Calu3 (cell line): ENCODE results near the gene SSRP1. TPM values are rescaled to one million over a fixed set of nuclear protein-coding genes. Genes with fewer than 3 reads are reported as not detected.

Experiments
- BruUV-seq: library from RNA; stranded (reverse); fragments of 400-500 nt; replicated peaks from 2 replicates; lab custom pipeline; 2021; lab: Mats Ljungman, UMichigan
- CTCF ChIA-PET: fragments of 300-600 bp; sonication (Branson Sonifier 250); formaldehyde crosslinking; loops from one replicate; lab custom pipeline; 2022; ENCODE audit warnings: antibody characterized with exemption; lab: Charles Lee
- DNase-seq: peaks from one replicate; pipeline ENCODE4 v3.0.0; 2022
- H3K27ac Mint-ChIP-seq: one replicate; pipeline ENCODE4 v1.8.0; 2022; ENCODE audit warnings: mixed read lengths; ENCODE audit not compliant: unreplicated experiment
- H3K27me3 Mint-ChIP-seq: one replicate; pipeline ENCODE4 v1.8.0; 2022; ENCODE audit warnings: mixed read lengths; ENCODE audit not compliant: unreplicated experiment
- H3K36me3 Mint-ChIP-seq: one replicate; pipeline ENCODE4 v1.8.0; 2022; ENCODE audit warnings: mild to moderate bottlenecking, moderate library complexity, mixed read lengths; ENCODE audit not compliant: insufficient read depth, unreplicated experiment
- H3K4me1 Mint-ChIP-seq: one replicate; pipeline ENCODE4 v1.8.0; 2022; ENCODE audit warnings: mild to moderate bottlenecking, low read depth, mixed read lengths; ENCODE audit not compliant: unreplicated experiment
- H3K4me3 Mint-ChIP-seq: one replicate; pipeline ENCODE4 v1.8.0; 2022; ENCODE audit warnings: mild to moderate bottlenecking, low read depth, moderate library complexity, mixed read lengths; ENCODE audit not compliant: unreplicated experiment
- H3K9me3 Mint-ChIP-seq: one replicate; pipeline ENCODE4 v1.8.0; 2022; ENCODE audit warnings: low read depth, mixed read lengths; ENCODE audit not compliant: unreplicated experiment
- intact Hi-C: fragments of 100-400 bp; cut with micrococcal nuclease; formaldehyde crosslinking; loops from one replicate; pipeline ENCODE4 v1.10.0; 2022; ENCODE audit not compliant: unreplicated experiment
- total RNA-seq: library from RNA; stranded (reverse); gene quantifications from 2 replicates; pipeline ENCODE4 v1.2.3, GENCODE V29; 2022
- TF ChIP-seq, protein P1 (sequence below): fragments of 200-600 bp; IDR thresholded peaks from one replicate; pipeline ENCODE4 v1.8.0; 2022; ENCODE audit warnings: antibody characterized with exemption; ENCODE audit not compliant: unreplicated experiment

Gene SSRP1
- total RNA-seq, 1 experiment from 2014 or later = 145 TPM

DNA sequence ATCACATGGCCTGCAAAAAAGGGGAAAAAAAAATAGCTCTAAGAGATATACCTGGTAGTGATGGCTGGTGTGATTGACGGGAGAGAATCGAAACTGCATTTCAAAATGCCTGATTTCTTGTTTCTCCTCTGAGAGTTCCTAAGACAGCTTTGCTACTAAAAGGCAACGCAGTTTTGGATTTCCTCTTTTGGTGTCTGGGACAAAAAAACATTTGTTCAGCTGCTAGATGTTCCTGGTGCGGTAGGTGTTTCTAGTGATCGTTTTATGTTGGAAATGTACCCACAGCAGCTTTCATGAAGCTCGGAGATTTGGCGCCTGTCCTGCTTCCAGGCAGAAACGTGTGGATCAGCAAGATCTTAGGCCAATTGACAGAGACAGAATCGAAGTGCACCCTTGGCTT, 20.6 kb upstream of the SSRP1 start:
- intact Hi-C loops = no loop called here
- DNase-seq = no peak
- TF ChIP-seq, protein P1, sequence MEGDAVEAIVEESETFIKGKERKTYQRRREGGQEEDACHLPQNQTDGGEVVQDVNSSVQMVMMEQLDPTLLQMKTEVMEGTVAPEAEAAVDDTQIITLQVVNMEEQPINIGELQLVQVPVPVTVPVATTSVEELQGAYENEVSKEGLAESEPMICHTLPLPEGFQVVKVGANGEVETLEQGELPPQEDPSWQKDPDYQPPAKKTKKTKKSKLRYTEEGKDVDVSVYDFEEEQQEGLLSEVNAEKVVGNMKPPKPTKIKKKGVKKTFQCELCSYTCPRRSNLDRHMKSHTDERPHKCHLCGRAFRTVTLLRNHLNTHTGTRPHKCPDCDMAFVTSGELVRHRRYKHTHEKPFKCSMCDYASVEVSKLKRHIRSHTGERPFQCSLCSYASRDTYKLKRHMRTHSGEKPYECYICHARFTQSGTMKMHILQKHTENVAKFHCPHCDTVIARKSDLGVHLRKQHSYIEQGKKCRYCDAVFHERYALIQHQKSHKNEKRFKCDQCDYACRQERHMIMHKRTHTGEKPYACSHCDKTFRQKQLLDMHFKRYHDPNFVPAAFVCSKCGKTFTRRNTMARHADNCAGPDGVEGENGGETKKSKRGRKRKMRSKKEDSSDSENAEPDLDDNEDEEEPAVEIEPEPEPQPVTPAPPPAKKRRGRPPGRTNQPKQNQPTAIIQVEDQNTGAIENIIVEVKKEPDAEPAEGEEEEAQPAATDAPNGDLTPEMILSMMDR = no peak
- Mint-ChIP-seq H3K4me1 (peaks cover 6% of the 10 kb centered on the region), H3K27ac (no peak overlapping the region), H3K36me3 (no peaks in the 10 kb centered on the region), H3K4me3 (no peak overlapping the region), H3K27me3 (peaks cover 22% of the 10 kb centered on the region), H3K9me3 (peaks cover 3% of the 10 kb centered on the region)
- no TSS peak for BruUV-seq
- CTCF ChIA-PET = no interaction called here

DNA sequence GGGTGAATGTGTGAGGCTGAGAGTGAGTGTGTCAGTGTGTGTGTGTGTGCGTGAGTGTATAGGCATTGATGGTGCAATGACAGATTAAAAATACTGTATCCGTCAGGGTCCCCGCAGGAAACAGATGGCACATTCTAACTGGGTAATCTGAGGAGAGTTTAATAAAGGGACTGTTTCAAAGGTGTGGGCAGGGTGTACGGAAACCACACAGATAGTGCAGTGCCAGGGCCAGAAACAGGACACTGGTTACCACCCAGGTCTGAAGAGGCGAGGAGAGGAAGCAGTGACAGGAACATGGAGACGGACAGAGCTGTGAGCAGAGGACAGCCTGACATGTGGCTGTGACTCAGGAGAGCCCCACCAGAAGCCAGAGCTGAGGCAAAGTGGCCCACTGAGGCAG, 19.0 kb upstream of the SSRP1 start:
- no peaks in the 10 kb centered on the region for H3K36me3 Mint-ChIP-seq
- intact Hi-C loops = no loop called here
- H3K9me3 Mint-ChIP-seq = peaks cover 5% of the 10 kb centered on the region
- H3K27me3 Mint-ChIP-seq = peaks cover 22% of the 10 kb centered on the region
- TF ChIP-seq, protein P1 = no peak
- no TSS peak for BruUV-seq
- H3K27ac Mint-ChIP-seq = no peak overlapping the region
- H3K4me3 Mint-ChIP-seq = no peak overlapping the region
- CTCF ChIA-PET = no interaction called here
- H3K4me1 Mint-ChIP-seq = no peaks in the 10 kb centered on the region
- no peak for DNase-seq

DNA sequence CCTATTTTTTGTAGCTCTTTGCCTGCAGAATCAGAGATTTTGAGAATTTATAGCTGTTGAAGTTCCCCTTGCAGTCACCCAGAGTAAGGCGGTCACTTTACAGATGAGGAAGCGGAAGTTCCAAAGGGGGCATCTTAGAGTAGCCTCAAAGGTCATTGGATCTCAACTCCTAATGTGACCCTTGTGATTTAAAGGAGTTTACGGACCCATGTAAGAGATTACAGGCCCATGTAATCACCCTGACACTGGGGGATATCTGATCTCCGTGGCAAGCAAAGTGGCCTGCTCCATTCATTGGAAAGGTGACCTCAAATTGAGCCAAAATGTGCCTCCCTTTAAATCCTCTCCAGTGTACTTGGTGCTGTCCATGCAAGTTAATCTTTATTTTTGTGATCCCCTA, 18.2 kb upstream of the SSRP1 start:
- peaks cover 22% of the 10 kb centered on the region for H3K27me3 Mint-ChIP-seq
- no peaks in the 10 kb centered on the region for H3K36me3 Mint-ChIP-seq
- CTCF ChIA-PET = no interaction called here
- peaks cover 5% of the 10 kb centered on the region for H3K9me3 Mint-ChIP-seq
- H3K27ac Mint-ChIP-seq = no peak overlapping the region
- intact Hi-C loops = no loop called here
- H3K4me1 Mint-ChIP-seq = no peaks in the 10 kb centered on the region
- TF ChIP-seq, protein P1 = no peak
- BruUV-seq = no TSS peak
- no peak overlapping the region for H3K4me3 Mint-ChIP-seq
- no peak for DNase-seq

DNA sequence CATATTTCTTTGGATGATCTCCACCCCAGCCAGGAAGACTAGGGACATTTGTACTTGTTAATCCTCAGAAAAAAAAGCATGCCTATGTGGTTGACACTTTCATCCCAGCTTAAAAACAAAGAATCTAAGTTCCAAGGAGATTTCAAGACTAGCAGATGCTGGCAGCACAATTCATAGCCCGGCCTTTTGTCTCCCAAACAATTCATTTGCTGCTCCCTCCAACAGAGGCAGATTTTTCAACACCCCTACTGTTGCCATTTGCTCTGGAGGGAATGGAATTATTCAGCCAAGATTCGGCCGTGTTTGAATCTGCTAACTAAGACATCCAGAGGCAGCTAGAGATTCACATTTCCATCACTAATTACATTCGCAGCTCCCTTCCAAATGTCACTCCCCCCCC, 17.8 kb upstream of the SSRP1 start:
- H3K36me3 Mint-ChIP-seq = no peaks in the 10 kb centered on the region
- DNase-seq = no peak
- H3K27me3 Mint-ChIP-seq = peaks cover 25% of the 10 kb centered on the region
- H3K9me3 Mint-ChIP-seq = peaks cover 5% of the 10 kb centered on the region
- no peak overlapping the region for H3K4me3 Mint-ChIP-seq
- no peaks in the 10 kb centered on the region for H3K4me1 Mint-ChIP-seq
- intact Hi-C loops = no loop called here
- CTCF ChIA-PET = no interaction called here
- H3K27ac Mint-ChIP-seq = no peak overlapping the region
- BruUV-seq = no TSS peak
- TF ChIP-seq, protein P1 = no peak
